GM19455 (cell line): ENCODE results near the gene ZNF804B.

Experiments
- ATAC-seq: cut with Tn5 transposase; IDR thresholded peaks from one replicate; pipeline ENCODE4 v1.9.1; 2021; ENCODE audit not compliant: unreplicated experiment

The ZNF804B gene

GRCh38 chr7:89247207-89247606, 487.7 kb downstream of the ZNF804B start:
- no peak for ATAC-seq

DNA sequence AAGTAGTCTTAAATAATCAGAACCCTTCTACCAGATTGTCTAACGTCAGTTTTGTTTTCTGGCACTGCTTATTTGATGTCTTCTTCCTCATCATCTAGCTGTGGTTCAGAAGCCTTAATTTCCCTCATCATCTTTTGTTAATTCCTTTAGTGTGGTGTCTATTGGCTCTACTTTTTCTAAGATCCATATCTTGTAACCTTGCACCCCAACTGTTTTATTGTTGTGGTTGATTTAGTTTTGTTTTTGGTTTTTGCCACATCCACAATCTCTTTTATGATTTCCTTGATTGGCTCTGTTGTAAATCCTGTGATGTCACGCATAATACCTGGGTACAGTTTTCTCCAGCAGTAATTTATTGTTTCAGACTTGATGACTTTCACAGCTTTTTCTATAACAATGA, 499.6 kb downstream of the ZNF804B start:
- ATAC-seq, result no peak

GRCh38 chr7:89264126-89264525, 504.6 kb downstream of the ZNF804B start:
- no peak for ATAC-seq

DNA sequence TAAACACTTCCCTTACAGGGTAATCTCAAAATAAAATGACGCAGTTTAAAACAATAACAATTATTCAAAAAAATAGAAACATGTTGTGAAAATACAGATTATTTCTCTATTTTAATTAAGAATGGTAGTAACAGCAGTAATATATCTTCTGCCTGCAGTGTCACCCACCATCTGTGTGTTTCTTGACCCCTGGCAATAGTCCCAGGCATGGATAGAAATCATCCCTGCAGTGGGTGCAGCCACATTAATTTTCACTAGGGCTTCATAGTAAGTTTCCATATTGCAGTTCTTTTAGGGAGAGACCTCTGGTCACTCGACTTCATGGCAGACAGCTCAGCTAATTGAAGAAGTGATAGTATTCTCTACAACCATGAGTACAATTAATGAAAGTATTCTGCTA, 506.1 kb downstream of the ZNF804B start:
- ATAC-seq, result no peak

DNA sequence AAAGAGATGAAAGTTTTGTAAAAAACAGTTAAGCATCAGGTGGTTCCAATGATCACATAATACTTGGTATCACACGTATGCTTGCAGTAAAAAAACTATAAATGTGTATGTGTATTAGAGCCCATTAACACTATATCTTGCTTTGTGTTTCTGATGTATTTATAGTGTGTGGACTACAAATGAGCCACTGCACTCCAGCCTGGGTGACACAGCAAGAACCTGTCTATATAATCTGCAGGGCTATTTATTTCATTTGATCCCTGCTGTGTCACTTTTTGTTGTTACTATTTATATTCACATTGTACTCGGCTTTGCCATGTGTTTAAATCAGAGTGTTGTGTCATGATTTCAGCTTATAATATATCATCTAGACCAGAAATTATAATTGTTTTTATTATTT, 523.8 kb downstream of the ZNF804B start:
- ATAC-seq, result no peak

DNA sequence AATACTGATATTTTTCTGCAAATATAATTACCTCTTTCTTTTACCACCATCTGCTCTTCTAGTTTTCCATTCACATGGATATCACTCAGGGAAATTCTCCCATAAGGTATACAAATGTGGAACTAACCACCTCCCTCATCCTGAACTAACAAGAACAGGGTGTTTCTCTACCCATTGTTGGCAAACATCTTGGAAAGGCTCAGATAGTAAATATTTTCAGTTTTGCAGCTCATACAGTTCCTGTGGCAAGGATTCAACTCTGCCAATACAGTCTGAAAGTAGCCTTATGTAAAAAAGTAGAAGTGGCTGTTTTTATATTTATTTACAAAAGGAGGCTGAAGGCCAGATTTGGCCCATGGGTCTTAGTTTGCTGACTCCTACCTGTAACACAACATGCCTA, 549.0 kb downstream of the ZNF804B start:
- no peak for ATAC-seq

DNA sequence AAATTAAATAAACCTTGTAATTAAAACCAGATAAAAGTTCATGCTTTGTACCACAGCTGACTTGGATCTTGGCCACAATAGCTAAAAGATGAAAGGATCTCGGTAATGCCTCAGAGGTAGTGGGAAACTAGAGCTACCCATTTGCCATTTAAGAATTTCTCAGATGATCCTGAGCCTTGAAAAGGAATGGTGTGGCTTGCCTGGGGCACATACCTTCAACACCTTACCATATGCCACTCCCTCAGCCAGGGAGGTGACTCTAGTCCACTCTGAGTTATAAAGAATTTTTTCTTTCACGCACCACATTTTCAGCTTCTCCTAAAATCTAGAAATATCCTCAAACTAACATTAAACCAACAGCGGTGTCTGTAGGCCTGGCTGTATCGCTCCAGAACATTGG, 552.4 kb downstream of the ZNF804B start:
- ATAC-seq, result no peak

DNA sequence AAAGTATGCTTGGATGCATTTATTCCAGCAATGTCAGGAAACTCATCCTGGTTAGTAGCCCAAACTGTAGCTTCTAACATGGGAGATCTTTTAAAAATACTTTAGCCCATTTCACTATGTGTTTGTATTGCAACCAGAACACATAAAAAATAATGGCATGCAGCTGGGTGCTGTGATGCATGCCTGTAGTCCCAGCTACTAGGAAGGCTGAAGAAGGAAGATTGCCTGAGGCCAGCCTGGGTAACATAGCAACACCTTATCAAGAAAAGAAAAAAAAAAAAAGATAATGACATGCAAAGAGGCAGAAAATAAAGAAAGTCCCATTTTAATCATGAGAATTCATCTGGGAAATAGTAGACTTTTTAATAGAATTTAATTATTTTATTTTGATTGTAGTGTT, 553.1 kb downstream of the ZNF804B start:
- no peak for ATAC-seq

- ATAC-seq, result no peak
Observed at GRCh38 chr7:89316584-89317251, 557.2 kb downstream of the ZNF804B start.

- no peak for ATAC-seq
Observed at GRCh38 chr7:89332026-89332425, 572.5 kb downstream of the ZNF804B start.

DNA sequence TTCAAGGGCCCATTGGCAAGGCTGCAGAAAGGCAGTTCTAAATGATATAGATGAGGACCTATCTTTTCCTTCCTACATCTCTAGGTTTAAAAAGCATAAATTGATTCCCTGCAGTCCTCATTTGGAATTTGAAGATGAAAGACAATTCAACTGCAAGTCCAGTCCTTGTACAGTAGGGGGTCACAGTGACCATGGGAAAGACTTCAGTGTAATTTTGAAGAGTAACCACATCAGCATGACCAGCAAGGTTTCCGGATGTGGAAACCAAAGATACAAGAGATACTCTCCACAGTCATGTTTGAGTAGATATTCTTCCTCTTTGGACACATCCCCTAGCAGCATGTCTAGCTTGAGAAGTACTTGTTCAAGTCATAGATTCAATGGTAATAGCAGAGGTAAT, 575.3 kb downstream of the ZNF804B start:
- ATAC-seq, result no peak

DNA sequence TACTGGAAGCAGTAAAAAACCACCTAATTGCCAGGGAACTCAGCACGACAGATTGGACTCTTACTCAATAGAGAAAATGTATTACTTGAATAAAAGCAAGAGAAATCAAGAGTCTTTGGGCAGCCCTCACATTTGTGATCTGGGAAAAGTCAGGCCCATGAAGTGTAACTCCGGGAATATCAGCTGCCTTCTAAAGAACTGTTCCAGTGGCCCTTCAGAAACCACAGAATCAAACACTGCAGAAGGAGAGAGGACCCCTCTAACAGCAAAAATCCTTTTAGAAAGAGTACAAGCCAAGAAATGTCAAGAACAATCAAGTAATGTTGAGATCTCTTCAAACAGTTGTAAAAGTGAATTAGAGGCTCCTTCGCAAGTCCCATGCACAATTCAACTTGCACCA, 576.0 kb downstream of the ZNF804B start:
- ATAC-seq, result no peak

GRCh38 chr7:89336121-89336520, 576.6 kb downstream of the ZNF804B start:
- no peak for ATAC-seq

DNA sequence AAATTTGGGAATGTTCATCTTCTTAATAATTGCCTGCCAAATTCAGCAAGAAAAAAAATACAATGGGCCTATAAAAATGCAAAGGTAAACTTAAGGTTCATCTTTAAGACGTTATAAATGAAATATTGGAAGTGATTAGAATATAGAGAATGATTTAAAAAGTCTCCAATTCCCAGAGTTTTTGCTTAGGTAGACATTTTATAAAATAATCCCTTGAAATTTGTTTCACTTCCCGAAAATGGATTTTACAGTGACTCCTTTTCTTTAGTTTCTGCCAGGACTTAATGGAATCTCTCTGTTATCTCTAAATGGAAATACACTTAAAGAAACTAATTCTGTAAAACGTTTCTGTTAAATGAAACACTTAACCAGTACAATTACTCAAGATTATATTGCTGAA, 580.2 kb downstream of the ZNF804B start:
- ATAC-seq, result no peak

DNA sequence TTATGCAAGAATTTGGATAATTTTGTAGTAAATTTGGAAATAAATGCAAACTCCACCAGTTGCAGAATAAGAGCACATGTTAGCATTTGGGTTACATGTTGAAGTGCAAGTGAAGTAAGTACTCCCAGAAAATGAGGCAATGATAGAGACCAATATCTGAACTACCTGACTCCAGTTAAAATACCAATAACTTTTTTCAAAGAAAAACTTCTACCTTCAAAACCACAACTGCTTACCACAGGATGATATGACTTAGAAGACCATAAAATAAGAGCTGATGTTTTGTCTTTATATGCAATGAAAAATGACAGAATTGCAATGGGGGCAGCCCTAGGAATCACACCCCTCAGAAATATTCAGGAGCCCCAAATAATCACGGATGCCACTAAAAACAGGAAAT, 597.6 kb downstream of the ZNF804B start:
- no peak for ATAC-seq

DNA sequence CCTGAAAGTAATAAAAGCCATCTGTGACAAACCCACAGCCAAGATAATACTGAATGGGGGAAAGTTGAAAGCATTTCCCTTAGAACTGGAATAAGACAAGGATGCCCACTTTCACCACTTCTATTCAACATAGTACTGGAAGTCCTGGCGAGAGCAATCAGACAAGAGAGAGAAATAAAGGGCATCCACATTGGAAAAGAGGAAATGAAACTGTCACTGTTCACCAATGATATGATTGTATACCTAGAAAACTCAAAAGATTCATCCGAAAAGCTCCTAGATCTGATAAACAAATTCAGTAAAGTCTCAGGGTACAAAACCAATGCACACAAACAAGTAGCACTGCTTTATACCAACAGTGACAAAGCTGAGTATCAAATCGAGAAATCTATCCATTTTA, 617.7 kb downstream of the ZNF804B start:
- ATAC-seq, result no peak

GRCh38 chr7:89385411-89385810, 625.9 kb downstream of the ZNF804B start:
- ATAC-seq, result no peak
